ENCODE measurements around the gene KRTAP19-2. TPM values are rescaled to one million over a fixed set of nuclear protein-coding genes. Genes with fewer than 3 reads are reported as not detected.
"Not testable (repeated sequence)": the region's sequence is repeated elsewhere in the genome, so short reads cannot be mapped to it uniquely, and the experiment has no call there.

The KRTAP19-2 gene, protein sequence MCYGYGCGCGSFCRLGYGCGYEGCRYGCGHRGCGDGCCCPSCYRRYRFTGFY
- total RNA-seq, result not detected
- polyA plus RNA-seq, result not detected
- long read RNA-seq, donor 1, result 0 reads
- long read RNA-seq, donor 2, result 0 reads

DNA sequence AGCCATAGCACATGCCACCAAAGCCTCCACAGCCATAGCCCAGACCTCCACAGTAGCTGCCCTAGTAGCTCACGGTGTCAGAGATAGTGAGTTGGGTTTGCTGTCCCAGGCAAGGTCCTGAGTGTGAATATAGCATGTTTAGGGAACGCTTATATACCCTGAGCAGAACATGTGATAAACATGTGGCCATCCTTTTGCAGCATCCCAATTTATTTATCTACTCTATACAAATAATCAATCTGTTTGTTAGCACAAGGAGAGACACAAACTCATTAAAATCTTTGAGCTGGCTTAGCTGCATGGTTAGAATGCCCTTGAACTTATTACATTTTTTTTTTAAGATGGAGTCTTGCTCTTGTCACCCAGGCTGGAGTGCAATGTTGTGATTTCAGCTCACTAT lies at the start of gene KRTAP19-2:
Gene KRTAP19-2, minus strand, starts transcription at position 101 of the 400 bp plus-strand sequence. Its CDS starts 88 bp downstream, at position 13.
- H3K27ac ChIP-seq (ENCODE audit: low read depth in 1 of 2, low read length in 2 of 2), result no peak within 1 kb of the TSS
- no peak within 1 kb of the TSS for H3K4me3 ChIP-seq (ENCODE audit: low read length in 2 of 2)
- DNase-seq (no peak), ATAC-seq (ENCODE audit: low FRiP score) (no peak)
- no peaks in the 10 kb centered on the region for H3K27me3 ChIP-seq (ENCODE audit: control insufficient read depth in 1 of 2, insufficient read depth in 2 of 2, low read length in 1 of 2)
- no peaks in the 10 kb centered on the region for H3K4me1 ChIP-seq (ENCODE audit: control insufficient read depth in 1 of 2, insufficient read depth in 2 of 2, low read length in 2 of 2)
- peaks cover 5% of the 10 kb centered on the region for H3K9me3 ChIP-seq (ENCODE audit: control insufficient read depth, low read length)
- WGBS, 2 donors, result 95 to 96% methylated on average over 2 of the region's 2 CpGs
- intact Hi-C loops (cut with DNase I), result no loop called here
- no peaks in the 10 kb centered on the region for H3K36me3 ChIP-seq (ENCODE audit: control insufficient read depth in 1 of 2, insufficient read depth in 2 of 2, low read length in 1 of 2)

DNA sequence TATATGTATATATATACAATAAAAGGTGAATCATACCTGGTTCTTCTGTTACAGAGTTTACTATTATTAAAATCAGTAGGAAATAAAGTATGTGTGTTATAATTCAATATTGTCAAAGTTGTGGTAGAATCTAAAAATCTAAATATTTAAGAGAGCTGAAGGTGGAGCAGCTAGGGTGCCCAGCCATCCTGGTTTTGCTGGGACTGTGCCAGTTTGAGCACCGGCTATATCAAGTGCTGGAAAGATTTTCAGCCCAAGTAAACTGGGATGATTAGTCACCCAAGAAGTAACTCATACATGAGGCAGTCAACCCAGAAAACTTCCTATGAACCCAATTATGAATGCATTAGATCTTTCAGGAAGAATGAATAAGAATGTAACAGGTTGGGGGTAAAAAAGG lies 31.6 kb upstream of the KRTAP19-2 start:
- intact Hi-C loops (cut with DNase I), result no loop called here
- ATAC-seq (ENCODE audit: low FRiP score), result no peak
- Histone ChIP-seq H3K9me3 (ENCODE audit: control insufficient read depth, low read length) (no peaks in the 10 kb centered on the region), H3K4me1 (ENCODE audit: control insufficient read depth in 1 of 2, insufficient read depth in 2 of 2, low read length in 2 of 2) (no peaks in the 10 kb centered on the region), H3K27ac (ENCODE audit: low read depth in 1 of 2, low read length in 2 of 2) (no peak overlapping the region), H3K36me3 (ENCODE audit: control insufficient read depth in 1 of 2, insufficient read depth in 2 of 2, low read length in 1 of 2) (no peaks in the 10 kb centered on the region), H3K4me3 (ENCODE audit: low read length in 2 of 2) (no peak overlapping the region), H3K27me3 (ENCODE audit: control insufficient read depth in 1 of 2, insufficient read depth in 2 of 2, low read length in 1 of 2) (no peaks in the 10 kb centered on the region)
- no peak for DNase-seq
- WGBS, 2 donors, result 33 to 49% methylated on average over 1 of the region's 1 CpG

DNA sequence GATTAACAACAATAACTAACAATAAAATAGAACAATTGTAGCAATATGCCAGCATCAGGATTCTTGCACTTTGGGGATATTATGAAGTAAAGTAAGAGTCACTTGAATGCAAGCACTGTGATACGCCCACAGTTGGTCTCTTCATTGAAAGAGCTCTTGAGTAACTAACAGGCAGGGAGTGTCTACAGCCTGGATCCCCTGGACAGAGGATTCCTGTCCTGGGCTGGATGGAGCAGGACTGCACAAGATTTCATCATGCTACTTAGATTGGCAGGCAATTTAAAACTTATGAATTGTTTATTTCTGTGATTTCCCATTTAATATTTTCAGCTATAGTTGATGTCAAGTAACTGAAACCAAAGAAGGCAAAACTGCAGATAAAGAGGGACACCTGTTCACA lies 28.4 kb upstream of the KRTAP19-2 start:
- H3K4me1 ChIP-seq (ENCODE audit: control insufficient read depth in 1 of 2, insufficient read depth in 2 of 2, low read length in 2 of 2), result no peaks in the 10 kb centered on the region
- H3K9me3 ChIP-seq (ENCODE audit: control insufficient read depth, low read length), result no peaks in the 10 kb centered on the region
- intact Hi-C loops (cut with DNase I), result no loop called here
- no peaks in the 10 kb centered on the region for H3K27me3 ChIP-seq (ENCODE audit: control insufficient read depth in 1 of 2, insufficient read depth in 2 of 2, low read length in 1 of 2)
- H3K27ac ChIP-seq (ENCODE audit: low read depth in 1 of 2, low read length in 2 of 2), result no peak overlapping the region
- H3K4me3 ChIP-seq (ENCODE audit: low read length in 2 of 2), result no peak overlapping the region
- no peak for ATAC-seq (ENCODE audit: low FRiP score)
- no peak for DNase-seq
- 87 to 97% methylated on average over 1 of the region's 1 CpG for WGBS, 2 donors
- H3K36me3 ChIP-seq (ENCODE audit: control insufficient read depth in 1 of 2, insufficient read depth in 2 of 2, low read length in 1 of 2), result no peaks in the 10 kb centered on the region

DNA sequence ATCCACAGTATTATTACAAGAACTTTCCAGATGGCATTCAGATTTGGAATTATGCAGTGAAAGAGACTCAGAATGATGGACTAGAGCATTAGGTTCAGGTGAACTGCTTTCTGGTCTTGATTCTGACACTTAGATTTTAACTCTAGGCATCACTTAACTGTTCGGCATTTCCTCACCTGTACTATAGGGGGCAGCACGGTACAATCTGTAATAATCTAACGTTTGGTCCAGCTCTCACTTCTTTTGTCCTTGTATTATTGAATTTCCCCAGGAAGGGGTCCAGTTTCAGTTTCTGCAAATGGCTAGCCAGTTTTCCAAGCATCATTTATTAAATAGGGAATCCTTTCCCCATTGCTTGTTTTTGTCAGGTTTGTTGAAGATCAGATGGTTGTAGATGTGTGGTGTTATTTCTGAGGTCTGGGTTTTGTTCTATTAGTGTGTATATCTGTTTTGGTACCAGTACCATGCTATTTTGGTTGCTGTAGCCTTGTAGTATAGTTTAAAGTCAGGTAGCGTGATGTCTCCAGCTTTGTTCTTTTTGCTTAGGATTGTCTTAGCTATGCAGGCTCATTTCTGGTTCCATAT lies 18.5 kb upstream of the KRTAP19-2 start:
- ATAC-seq (ENCODE audit: low FRiP score); intact Hi-C loops (cut with DNase I): not testable (repeated sequence)
- WGBS, 2 donors, result 35 to 39% methylated on average over 4 of the region's 4 CpGs

DNA sequence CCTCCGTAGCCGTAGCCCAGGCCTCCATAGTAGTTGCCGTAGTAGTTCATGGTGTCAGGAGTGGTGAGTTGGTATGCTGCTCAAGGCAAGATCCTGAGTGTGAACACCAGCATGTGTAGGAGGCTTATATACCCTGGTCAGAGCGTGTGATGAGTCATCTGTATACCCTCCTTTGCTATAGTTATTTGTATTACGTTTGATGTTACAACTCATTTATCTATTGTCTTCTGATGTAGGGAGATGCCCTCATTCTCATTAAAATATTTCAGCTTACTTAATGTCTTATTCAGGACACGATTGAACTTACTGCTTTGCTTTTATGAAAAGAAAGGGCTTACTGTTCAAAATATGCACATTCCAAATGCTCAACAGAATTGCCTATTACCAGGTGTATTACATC lies 14.8 kb upstream of the KRTAP19-2 start, which contains the start of gene KRTAP19-5:
Gene KRTAP19-5, minus strand, starts transcription at position 101 of the 400 bp plus-strand sequence. Its CDS starts 51 bp downstream, at position 50.
- no peak for ATAC-seq (ENCODE audit: low FRiP score)

More for the DNA sequence above, 18.5 kb upstream of the KRTAP19-2 start:
- H3K4me3 ChIP-seq (ENCODE audit: low read length in 2 of 2); H3K36me3 ChIP-seq (ENCODE audit: control insufficient read depth in 1 of 2, insufficient read depth in 2 of 2, low read length in 1 of 2); H3K27me3 ChIP-seq (ENCODE audit: control insufficient read depth in 1 of 2, insufficient read depth in 2 of 2, low read length in 1 of 2); H3K9me3 ChIP-seq (ENCODE audit: control insufficient read depth, low read length); H3K4me1 ChIP-seq (ENCODE audit: control insufficient read depth in 1 of 2, insufficient read depth in 2 of 2, low read length in 2 of 2); DNase-seq; H3K27ac ChIP-seq (ENCODE audit: low read depth in 1 of 2, low read length in 2 of 2): not testable (repeated sequence)

DNA sequence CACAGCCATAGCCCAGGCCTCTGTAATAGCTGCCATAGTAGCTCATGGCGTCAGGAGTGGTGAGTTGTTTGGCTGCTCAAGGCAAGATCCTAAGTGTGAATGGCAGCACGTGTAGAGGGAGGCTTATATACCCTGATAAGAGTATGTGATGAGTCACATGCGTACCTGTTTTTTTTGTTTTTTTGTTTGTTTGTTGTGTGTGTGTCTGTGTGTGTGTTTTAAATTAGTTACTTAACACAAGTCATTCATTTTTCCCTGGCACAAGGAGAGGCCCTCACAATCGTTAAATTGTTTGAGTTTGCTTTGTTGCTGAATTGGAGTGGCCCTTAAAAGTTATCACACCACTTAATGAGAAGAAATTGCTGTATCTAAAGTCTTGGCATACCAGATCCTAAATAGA lies 9.8 kb upstream of the KRTAP19-2 start, which contains the start of gene KRTAP19-4:
Gene KRTAP19-4, minus strand, starts transcription at position 101 of the 400 bp plus-strand sequence. Its CDS starts 55 bp downstream, at position 46.
- Histone ChIP-seq H3K4me1 (ENCODE audit: control insufficient read depth in 1 of 2, insufficient read depth in 2 of 2, low read length in 2 of 2) (no peaks in the 10 kb centered on the region), H3K27ac (ENCODE audit: low read depth in 1 of 2, low read length in 2 of 2) (no peak within 1 kb of the TSS), H3K9me3 (ENCODE audit: control insufficient read depth, low read length) (peaks cover 2% of the 10 kb centered on the region), H3K36me3 (ENCODE audit: control insufficient read depth in 1 of 2, insufficient read depth in 2 of 2, low read length in 1 of 2) (no peaks in the 10 kb centered on the region), H3K27me3 (ENCODE audit: control insufficient read depth in 1 of 2, insufficient read depth in 2 of 2, low read length in 1 of 2) (no peaks in the 10 kb centered on the region), H3K4me3 (ENCODE audit: low read length in 2 of 2) (no peak within 1 kb of the TSS)
- 80 to 81% methylated on average over 4 of the region's 4 CpGs for WGBS, 2 donors
- ATAC-seq (ENCODE audit: low FRiP score), result no peak
- intact Hi-C loops (cut with DNase I), result no loop called here
- no peak for DNase-seq

More for the DNA sequence above, 14.8 kb upstream of the KRTAP19-2 start, which contains the start of gene KRTAP19-5:
- Histone ChIP-seq H3K4me3 (ENCODE audit: low read length in 2 of 2) (no peak within 1 kb of the TSS), H3K4me1 (ENCODE audit: control insufficient read depth in 1 of 2, insufficient read depth in 2 of 2, low read length in 2 of 2) (no peaks in the 10 kb centered on the region), H3K36me3 (ENCODE audit: control insufficient read depth in 1 of 2, insufficient read depth in 2 of 2, low read length in 1 of 2) (no peaks in the 10 kb centered on the region), H3K9me3 (ENCODE audit: control insufficient read depth, low read length) (peaks cover 2% of the 10 kb centered on the region), H3K27ac (ENCODE audit: low read depth in 1 of 2, low read length in 2 of 2) (no peak within 1 kb of the TSS), H3K27me3 (ENCODE audit: control insufficient read depth in 1 of 2, insufficient read depth in 2 of 2, low read length in 1 of 2) (no peaks in the 10 kb centered on the region)
- no peak for DNase-seq
- intact Hi-C loops (cut with DNase I), result no loop called here
- 89 to 91% methylated on average over 6 of the region's 6 CpGs for WGBS, 2 donors

DNA sequence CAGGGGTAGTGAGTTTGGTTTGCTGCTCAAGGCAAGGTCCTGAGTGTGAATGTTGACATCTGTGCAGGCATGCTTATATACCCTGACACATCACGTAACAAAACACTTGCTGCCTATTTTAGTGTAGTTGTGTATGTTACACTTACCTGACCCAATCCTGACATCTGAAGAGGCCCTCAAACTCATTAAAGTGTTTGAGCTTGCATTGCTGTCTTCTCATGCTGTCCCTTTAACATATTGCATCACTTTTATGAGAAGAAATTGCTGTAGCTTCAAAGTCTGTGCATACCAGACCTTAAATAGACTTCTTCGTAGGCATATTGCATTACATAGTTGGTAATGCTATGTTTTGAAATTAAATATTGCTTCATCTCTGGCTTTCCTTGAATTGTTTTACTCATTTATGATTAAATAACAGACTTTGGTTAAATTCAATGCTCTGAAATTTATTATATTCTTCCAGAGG lies 4.8 kb upstream of the KRTAP19-2 start, which contains the start of gene KRTAP19-3:
Gene KRTAP19-3, minus strand, starts transcription at position 51 of the 466 bp plus-strand sequence. CDS start 56 bp downstream, outside the sequence.
- no peak for ATAC-seq (ENCODE audit: low FRiP score)
- intact Hi-C loops (cut with DNase I), result no loop called here
- H3K9me3 ChIP-seq (ENCODE audit: control insufficient read depth, low read length), result peaks cover 2% of the 10 kb centered on the region
- no peak for DNase-seq
- 49 to 51% methylated on average over 2 of the region's 2 CpGs for WGBS, 2 donors
- no peak within 1 kb of the TSS for H3K27ac ChIP-seq (ENCODE audit: low read depth in 1 of 2, low read length in 2 of 2)
- H3K4me3 ChIP-seq (ENCODE audit: low read length in 2 of 2), result no peak within 1 kb of the TSS
- H3K4me1 ChIP-seq (ENCODE audit: control insufficient read depth in 1 of 2, insufficient read depth in 2 of 2, low read length in 2 of 2), result no peaks in the 10 kb centered on the region
- no peaks in the 10 kb centered on the region for H3K36me3 ChIP-seq (ENCODE audit: control insufficient read depth in 1 of 2, insufficient read depth in 2 of 2, low read length in 1 of 2)
- H3K27me3 ChIP-seq (ENCODE audit: control insufficient read depth in 1 of 2, insufficient read depth in 2 of 2, low read length in 1 of 2), result no peaks in the 10 kb centered on the region

DNA sequence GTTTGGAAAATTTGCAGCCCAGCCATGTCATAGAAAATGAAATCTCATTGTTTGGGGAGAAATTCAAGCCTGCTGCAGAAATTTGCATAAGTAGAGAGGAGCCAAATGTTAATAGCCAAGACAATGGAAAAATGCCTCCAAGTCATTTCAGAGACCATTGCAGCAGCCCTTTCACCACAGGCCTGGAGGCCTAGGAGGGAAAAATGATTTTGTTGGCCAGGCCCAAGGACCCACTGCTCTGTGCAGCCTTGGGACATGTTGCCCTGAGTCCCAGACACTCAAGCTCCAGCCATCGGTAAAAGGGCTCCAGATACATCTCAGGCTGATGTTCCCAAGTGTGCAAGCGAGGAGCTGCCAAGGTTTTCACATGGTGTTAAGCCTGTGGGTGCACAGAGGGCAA lies 1.1 kb downstream of the KRTAP19-2 start:
- H3K27ac ChIP-seq (ENCODE audit: low read depth in 1 of 2, low read length in 2 of 2), result no peak overlapping the region
- ATAC-seq (ENCODE audit: low FRiP score) (no peak), DNase-seq (no peak)
- no peaks in the 10 kb centered on the region for H3K4me1 ChIP-seq (ENCODE audit: control insufficient read depth in 1 of 2, insufficient read depth in 2 of 2, low read length in 2 of 2)
- H3K27me3 ChIP-seq (ENCODE audit: control insufficient read depth in 1 of 2, insufficient read depth in 2 of 2, low read length in 1 of 2), result no peaks in the 10 kb centered on the region
- H3K9me3 ChIP-seq (ENCODE audit: control insufficient read depth, low read length), result peaks cover 5% of the 10 kb centered on the region
- WGBS, 2 donors, result 89 to 90% methylated on average over 2 of the region's 2 CpGs
- H3K4me3 ChIP-seq (ENCODE audit: low read length in 2 of 2), result no peak overlapping the region
- H3K36me3 ChIP-seq (ENCODE audit: control insufficient read depth in 1 of 2, insufficient read depth in 2 of 2, low read length in 1 of 2), result no peaks in the 10 kb centered on the region
- intact Hi-C loops (cut with DNase I), result no loop called here

DNA sequence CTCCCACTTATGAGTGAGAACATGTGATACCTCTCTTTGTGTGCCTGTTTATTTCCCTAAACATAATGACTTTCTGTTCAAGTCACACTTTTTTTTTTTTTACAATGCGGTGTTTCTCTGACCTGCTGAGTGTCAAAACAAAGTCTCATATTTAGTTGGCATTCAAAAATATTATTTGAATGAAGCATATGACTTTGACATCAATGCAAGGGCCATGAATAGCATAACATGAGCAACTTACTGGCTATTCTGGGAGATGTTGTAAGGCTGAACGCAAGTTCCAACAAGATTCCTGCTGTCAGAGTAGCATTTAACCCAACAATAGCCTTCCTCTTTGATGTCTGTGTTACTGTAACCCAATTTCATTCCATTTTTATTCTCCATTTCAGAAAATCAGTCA lies 5.1 kb downstream of the KRTAP19-2 start:
- H3K9me3 ChIP-seq (ENCODE audit: control insufficient read depth, low read length), result peaks cover 3% of the 10 kb centered on the region
- intact Hi-C loops (cut with DNase I), result no loop called here
- DNase-seq (no peak), ATAC-seq (ENCODE audit: low FRiP score) (no peak)
- WGBS, 2 donors, result 17 to 19% methylated on average over 2 of the region's 2 CpGs
- no peaks in the 10 kb centered on the region for H3K27me3 ChIP-seq (ENCODE audit: control insufficient read depth in 1 of 2, insufficient read depth in 2 of 2, low read length in 1 of 2)
- no peaks in the 10 kb centered on the region for H3K4me1 ChIP-seq (ENCODE audit: control insufficient read depth in 1 of 2, insufficient read depth in 2 of 2, low read length in 2 of 2)
- H3K27ac ChIP-seq (ENCODE audit: low read depth in 1 of 2, low read length in 2 of 2), result no peak overlapping the region
- no peaks in the 10 kb centered on the region for H3K36me3 ChIP-seq (ENCODE audit: control insufficient read depth in 1 of 2, insufficient read depth in 2 of 2, low read length in 1 of 2)
- no peak overlapping the region for H3K4me3 ChIP-seq (ENCODE audit: low read length in 2 of 2)

Data from aorta (tissue), 5 donors.